Measurements from ENCODE around the gene CYP2C19. TPM values are rescaled to one million over a fixed set of nuclear protein-coding genes. Genes with fewer than 3 reads are reported as not detected.

CYP2C19 gene
- polyA plus RNA-seq, 1 donor from 2014 or later, result 0.16 TPM

- no peak overlapping the region for H2AFZ ChIP-seq (ENCODE audit: low read depth, low read length)
- H4K20me1 ChIP-seq (ENCODE audit: insufficient read depth), result no peaks in the 10 kb centered on the region
- TF ChIP-seq CTCF (IDR thresholded peaks at IDR 0.05; ENCODE audit: poor library complexity, severe bottlenecking) (no peak), EP300 (conservative IDR thresholded peaks at IDR 0.05; ENCODE audit: poor library complexity, severe bottlenecking) (no peak), REST (IDR thresholded peaks at IDR 0.05; ENCODE audit: borderline replicate concordance) (no peak), POLR2AphosphoS5 (IDR thresholded peaks at IDR 0.05) (no peak), RAD21 (conservative IDR thresholded peaks at IDR 0.05) (no peak), SMC3 (conservative IDR thresholded peaks at IDR 0.05; ENCODE audit: poor library complexity) (no peak), EZH2 (IDR thresholded peaks at IDR 0.05; ENCODE audit: borderline replicate concordance, insufficient read depth, low read length, poor library complexity, severe bottlenecking) (no peak), MXI1 (conservative IDR thresholded peaks at IDR 0.05; ENCODE audit: poor library complexity, severe bottlenecking) (no peak), TAF1 (IDR thresholded peaks at IDR 0.05; ENCODE audit: low read depth) (no peak)
- no peak overlapping the region for H3K9ac ChIP-seq (ENCODE audit: low read length)
- no peaks in the 10 kb centered on the region for H3K9me3 ChIP-seq (ENCODE audit: low read length)
- H3K4me2 ChIP-seq (ENCODE audit: low read length), result no peak overlapping the region
- H3K27me3 ChIP-seq (ENCODE audit: insufficient read depth, low read depth, low read length), result no peaks in the 10 kb centered on the region
- H3K9me2 ChIP-seq (ENCODE audit: insufficient read depth, low read length), result no peaks in the 10 kb centered on the region
- no peak overlapping the region for H3K27ac ChIP-seq (ENCODE audit: low read length)
- H3K4me3 ChIP-seq (ENCODE audit: low read length), result no peak overlapping the region
- no peaks in the 10 kb centered on the region for H3K36me3 ChIP-seq (ENCODE audit: insufficient read depth, low read length)
- H3F3A ChIP-seq (ENCODE audit: insufficient read depth, low read length, poor library complexity, severe bottlenecking), result no peaks in the 10 kb centered on the region
- no peaks in the 10 kb centered on the region for H3K79me2 ChIP-seq (replicated peaks; ENCODE audit: insufficient read depth, low read length)
These were observed 88.8 kb downstream of the CYP2C19 start for GRCh38 chr10:94851263-94851662.

GRCh38 chr10:94852438-94852837 is 90.0 kb downstream of the CYP2C19 start:
- no peak overlapping the region for H3K4me3 ChIP-seq (ENCODE audit: low read length)
- no peaks in the 10 kb centered on the region for H4K20me1 ChIP-seq (ENCODE audit: insufficient read depth)
- H3K27ac ChIP-seq (ENCODE audit: low read length), result no peak overlapping the region
- H3K36me3 ChIP-seq (ENCODE audit: insufficient read depth, low read length), result no peaks in the 10 kb centered on the region
- H3F3A ChIP-seq (ENCODE audit: insufficient read depth, low read length, poor library complexity, severe bottlenecking), result no peaks in the 10 kb centered on the region
- no peak for TF ChIP-seq RAD21 (conservative IDR thresholded peaks at IDR 0.05)
- TF ChIP-seq REST (IDR thresholded peaks at IDR 0.05; ENCODE audit: borderline replicate concordance), result no peak
- no peak overlapping the region for H2AFZ ChIP-seq (ENCODE audit: low read depth, low read length)
- H3K27me3 ChIP-seq (ENCODE audit: insufficient read depth, low read depth, low read length), result no peaks in the 10 kb centered on the region
- H3K4me2 ChIP-seq (ENCODE audit: low read length), result no peak overlapping the region
- no peaks in the 10 kb centered on the region for H3K79me2 ChIP-seq (replicated peaks; ENCODE audit: insufficient read depth, low read length)
- H3K9me2 ChIP-seq (ENCODE audit: insufficient read depth, low read length), result no peaks in the 10 kb centered on the region
- no peak overlapping the region for H3K9ac ChIP-seq (ENCODE audit: low read length)
- H3K9me3 ChIP-seq (ENCODE audit: low read length), result no peaks in the 10 kb centered on the region

All from neural cell (in vitro differentiated cells).